ENCODE data around the gene FRRS1. TPM values are rescaled to one million over a fixed set of nuclear protein-coding genes. Genes with fewer than 3 reads are reported as not detected.
A peak's percentile ranks its signal among the peaks of the same experiment; 100 is the strongest.

FRRS1 gene
- total and polyA plus RNA-seq, 2 experiments from 2014 or later, result 0.34 to 6.8 TPM

DNA sequence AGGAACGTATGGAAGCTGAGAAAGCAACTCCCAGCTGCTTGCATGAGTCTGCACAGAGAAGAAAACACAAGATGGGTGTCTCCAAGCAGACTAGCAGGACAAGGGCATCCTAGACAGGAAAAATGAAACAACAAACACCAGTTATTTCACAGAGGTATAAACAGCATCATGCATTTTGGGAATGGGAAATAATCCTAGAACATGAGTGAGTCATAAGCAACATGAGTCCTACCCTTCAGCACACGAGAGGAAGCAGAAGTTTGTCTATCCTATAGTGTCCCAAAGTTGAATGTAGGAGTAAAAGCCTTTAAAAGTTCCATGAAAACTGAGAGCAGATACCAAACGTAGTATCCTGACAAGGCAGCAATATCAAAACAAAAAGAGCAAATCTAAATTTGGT, 11.3 kb upstream of the FRRS1 start:
- H2AFZ ChIP-seq, result peak overlapping the region; percentile 21; the same call in 1 of the 2 replicates
- no peak overlapping the region for H3K4me2 ChIP-seq
- TF ChIP-seq NANOG (IDR thresholded peaks at IDR 0.05; ENCODE audit: borderline replicate concordance) (no peak), JUNB (IDR thresholded peaks at IDR 0.05; ENCODE audit: unreplicated experiment) (no peak), ZNF331 (CRISPR knock-in tag; IDR thresholded peaks at IDR 0.05; ENCODE audit: low read depth) (no peak), EZH2 (IDR thresholded peaks at IDR 0.05; ENCODE audit: low read depth, unreplicated experiment) (no peak), ZNF114 (CRISPR knock-in tag; IDR thresholded peaks at IDR 0.05) (no peak), POLR2AphosphoS5 (IDR thresholded peaks at IDR 0.05; ENCODE audit: low read depth) (no peak), CREB1 (CRISPR knock-in tag; IDR thresholded peaks at IDR 0.05; ENCODE audit: low read depth) (no peak), EZH2phosphoT487 (IDR thresholded peaks at IDR 0.05; ENCODE audit: unreplicated experiment) (no peak), STAT1 (IDR thresholded peaks at IDR 0.05; ENCODE audit: unreplicated experiment) (no peak)
- TF ChIP-seq, protein P1, sequence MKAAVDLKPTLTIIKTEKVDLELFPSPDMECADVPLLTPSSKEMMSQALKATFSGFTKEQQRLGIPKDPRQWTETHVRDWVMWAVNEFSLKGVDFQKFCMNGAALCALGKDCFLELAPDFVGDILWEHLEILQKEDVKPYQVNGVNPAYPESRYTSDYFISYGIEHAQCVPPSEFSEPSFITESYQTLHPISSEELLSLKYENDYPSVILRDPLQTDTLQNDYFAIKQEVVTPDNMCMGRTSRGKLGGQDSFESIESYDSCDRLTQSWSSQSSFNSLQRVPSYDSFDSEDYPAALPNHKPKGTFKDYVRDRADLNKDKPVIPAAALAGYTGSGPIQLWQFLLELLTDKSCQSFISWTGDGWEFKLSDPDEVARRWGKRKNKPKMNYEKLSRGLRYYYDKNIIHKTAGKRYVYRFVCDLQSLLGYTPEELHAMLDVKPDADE (IDR thresholded peaks at IDR 0.05), result no peak
- TF ChIP-seq, protein P2, sequence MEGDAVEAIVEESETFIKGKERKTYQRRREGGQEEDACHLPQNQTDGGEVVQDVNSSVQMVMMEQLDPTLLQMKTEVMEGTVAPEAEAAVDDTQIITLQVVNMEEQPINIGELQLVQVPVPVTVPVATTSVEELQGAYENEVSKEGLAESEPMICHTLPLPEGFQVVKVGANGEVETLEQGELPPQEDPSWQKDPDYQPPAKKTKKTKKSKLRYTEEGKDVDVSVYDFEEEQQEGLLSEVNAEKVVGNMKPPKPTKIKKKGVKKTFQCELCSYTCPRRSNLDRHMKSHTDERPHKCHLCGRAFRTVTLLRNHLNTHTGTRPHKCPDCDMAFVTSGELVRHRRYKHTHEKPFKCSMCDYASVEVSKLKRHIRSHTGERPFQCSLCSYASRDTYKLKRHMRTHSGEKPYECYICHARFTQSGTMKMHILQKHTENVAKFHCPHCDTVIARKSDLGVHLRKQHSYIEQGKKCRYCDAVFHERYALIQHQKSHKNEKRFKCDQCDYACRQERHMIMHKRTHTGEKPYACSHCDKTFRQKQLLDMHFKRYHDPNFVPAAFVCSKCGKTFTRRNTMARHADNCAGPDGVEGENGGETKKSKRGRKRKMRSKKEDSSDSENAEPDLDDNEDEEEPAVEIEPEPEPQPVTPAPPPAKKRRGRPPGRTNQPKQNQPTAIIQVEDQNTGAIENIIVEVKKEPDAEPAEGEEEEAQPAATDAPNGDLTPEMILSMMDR (conservative IDR thresholded peaks at IDR 0.05; ENCODE audit: low read depth in 2 of 2), result no peak
- TF ChIP-seq, protein P3, sequence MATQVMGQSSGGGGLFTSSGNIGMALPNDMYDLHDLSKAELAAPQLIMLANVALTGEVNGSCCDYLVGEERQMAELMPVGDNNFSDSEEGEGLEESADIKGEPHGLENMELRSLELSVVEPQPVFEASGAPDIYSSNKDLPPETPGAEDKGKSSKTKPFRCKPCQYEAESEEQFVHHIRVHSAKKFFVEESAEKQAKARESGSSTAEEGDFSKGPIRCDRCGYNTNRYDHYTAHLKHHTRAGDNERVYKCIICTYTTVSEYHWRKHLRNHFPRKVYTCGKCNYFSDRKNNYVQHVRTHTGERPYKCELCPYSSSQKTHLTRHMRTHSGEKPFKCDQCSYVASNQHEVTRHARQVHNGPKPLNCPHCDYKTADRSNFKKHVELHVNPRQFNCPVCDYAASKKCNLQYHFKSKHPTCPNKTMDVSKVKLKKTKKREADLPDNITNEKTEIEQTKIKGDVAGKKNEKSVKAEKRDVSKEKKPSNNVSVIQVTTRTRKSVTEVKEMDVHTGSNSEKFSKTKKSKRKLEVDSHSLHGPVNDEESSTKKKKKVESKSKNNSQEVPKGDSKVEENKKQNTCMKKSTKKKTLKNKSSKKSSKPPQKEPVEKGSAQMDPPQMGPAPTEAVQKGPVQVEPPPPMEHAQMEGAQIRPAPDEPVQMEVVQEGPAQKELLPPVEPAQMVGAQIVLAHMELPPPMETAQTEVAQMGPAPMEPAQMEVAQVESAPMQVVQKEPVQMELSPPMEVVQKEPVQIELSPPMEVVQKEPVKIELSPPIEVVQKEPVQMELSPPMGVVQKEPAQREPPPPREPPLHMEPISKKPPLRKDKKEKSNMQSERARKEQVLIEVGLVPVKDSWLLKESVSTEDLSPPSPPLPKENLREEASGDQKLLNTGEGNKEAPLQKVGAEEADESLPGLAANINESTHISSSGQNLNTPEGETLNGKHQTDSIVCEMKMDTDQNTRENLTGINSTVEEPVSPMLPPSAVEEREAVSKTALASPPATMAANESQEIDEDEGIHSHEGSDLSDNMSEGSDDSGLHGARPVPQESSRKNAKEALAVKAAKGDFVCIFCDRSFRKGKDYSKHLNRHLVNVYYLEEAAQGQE (IDR thresholded peaks at IDR 0.05; ENCODE audit: unreplicated experiment), result no peak
- TF ChIP-seq, protein P4, sequence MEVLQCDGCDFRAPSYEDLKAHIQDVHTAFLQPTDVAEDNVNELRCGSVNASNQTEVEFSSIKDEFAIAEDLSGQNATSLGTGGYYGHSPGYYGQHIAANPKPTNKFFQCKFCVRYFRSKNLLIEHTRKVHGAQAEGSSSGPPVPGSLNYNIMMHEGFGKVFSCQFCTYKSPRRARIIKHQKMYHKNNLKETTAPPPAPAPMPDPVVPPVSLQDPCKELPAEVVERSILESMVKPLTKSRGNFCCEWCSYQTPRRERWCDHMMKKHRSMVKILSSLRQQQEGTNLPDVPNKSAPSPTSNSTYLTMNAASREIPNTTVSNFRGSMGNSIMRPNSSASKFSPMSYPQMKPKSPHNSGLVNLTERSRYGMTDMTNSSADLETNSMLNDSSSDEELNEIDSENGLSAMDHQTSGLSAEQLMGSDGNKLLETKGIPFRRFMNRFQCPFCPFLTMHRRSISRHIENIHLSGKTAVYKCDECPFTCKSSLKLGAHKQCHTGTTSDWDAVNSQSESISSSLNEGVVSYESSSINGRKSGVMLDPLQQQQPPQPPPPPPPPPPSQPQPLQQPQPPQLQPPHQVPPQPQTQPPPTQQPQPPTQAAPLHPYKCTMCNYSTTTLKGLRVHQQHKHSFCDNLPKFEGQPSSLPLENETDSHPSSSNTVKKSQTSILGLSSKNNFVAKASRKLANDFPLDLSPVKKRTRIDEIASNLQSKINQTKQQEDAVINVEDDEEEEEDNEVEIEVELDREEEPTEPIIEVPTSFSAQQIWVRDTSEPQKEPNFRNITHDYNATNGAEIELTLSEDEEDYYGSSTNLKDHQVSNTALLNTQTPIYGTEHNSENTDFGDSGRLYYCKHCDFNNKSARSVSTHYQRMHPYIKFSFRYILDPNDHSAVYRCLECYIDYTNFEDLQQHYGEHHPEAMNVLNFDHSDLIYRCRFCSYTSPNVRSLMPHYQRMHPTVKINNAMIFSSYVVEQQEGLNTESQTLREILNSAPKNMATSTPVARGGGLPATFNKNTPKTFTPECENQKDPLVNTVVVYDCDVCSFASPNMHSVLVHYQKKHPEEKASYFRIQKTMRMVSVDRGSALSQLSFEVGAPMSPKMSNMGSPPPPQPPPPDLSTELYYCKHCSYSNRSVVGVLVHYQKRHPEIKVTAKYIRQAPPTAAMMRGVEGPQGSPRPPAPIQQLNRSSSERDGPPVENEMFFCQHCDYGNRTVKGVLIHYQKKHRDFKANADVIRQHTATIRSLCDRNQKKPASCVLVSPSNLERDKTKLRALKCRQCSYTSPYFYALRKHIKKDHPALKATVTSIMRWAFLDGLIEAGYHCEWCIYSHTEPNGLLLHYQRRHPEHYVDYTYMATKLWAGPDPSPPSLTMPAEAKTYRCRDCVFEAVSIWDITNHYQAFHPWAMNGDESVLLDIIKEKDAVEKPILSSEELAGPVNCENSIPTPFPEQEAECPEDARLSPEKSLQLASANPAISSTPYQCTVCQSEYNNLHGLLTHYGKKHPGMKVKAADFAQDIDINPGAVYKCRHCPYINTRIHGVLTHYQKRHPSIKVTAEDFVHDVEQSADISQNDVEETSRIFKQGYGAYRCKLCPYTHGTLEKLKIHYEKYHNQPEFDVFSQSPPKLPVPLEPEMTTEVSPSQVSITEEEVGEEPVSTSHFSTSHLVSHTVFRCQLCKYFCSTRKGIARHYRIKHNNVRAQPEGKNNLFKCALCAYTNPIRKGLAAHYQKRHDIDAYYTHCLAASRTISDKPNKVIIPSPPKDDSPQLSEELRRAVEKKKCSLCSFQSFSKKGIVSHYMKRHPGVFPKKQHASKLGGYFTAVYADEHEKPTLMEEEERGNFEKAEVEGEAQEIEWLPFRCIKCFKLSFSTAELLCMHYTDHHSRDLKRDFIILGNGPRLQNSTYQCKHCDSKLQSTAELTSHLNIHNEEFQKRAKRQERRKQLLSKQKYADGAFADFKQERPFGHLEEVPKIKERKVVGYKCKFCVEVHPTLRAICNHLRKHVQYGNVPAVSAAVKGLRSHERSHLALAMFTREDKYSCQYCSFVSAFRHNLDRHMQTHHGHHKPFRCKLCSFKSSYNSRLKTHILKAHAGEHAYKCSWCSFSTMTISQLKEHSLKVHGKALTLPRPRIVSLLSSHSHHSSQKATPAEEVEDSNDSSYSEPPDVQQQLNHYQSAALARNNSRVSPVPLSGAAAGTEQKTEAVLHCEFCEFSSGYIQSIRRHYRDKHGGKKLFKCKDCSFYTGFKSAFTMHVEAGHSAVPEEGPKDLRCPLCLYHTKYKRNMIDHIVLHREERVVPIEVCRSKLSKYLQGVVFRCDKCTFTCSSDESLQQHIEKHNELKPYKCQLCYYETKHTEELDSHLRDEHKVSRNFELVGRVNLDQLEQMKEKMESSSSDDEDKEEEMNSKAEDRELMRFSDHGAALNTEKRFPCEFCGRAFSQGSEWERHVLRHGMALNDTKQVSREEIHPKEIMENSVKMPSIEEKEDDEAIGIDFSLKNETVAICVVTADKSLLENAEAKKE (CRISPR knock-in tag; IDR thresholded peaks at IDR 0.05), result no peak
- H4K20me1 ChIP-seq (replicated peaks; ENCODE audit: insufficient read depth), result no peaks in the 10 kb centered on the region
- H3K4me1 Mint-ChIP-seq, result peaks cover 4% of the 10 kb centered on the region; the same call in 1 of the 3 replicates
- no peaks in the 10 kb centered on the region for H3K27me3 ChIP-seq (ENCODE audit: insufficient read depth)
- no peaks in the 10 kb centered on the region for H3K36me3 ChIP-seq (ENCODE audit: insufficient read depth)
- ATAC-seq, result no peak
- no peaks in the 10 kb centered on the region for H3K36me3 Mint-ChIP-seq (ENCODE audit: low read depth)
- H3K9me3 Mint-ChIP-seq, result no peaks in the 10 kb centered on the region
- H3K9me2 ChIP-seq (ENCODE audit: insufficient read depth), result no peaks in the 10 kb centered on the region
- H3K4me1 ChIP-seq (ENCODE audit: insufficient read depth), result no peaks in the 10 kb centered on the region
- H3K27ac Mint-ChIP-seq, result no peak overlapping the region
- H3F3A ChIP-seq (replicated peaks; ENCODE audit: low read depth), result no peaks in the 10 kb centered on the region
- no peaks in the 10 kb centered on the region for H3K79me2 ChIP-seq (replicated peaks; ENCODE audit: insufficient read depth)
- DNase-seq (ENCODE audit: low spot score), result no peak
- peaks cover 2% of the 10 kb centered on the region for H3K27me3 Mint-ChIP-seq (ENCODE audit: insufficient read depth, low read depth, poor library complexity)
- H3K27ac ChIP-seq (ENCODE audit: low read depth), result no peak overlapping the region
- no peak overlapping the region for H3K4me3 ChIP-seq
- H3K4me3 Mint-ChIP-seq, result no peak overlapping the region
